Colonic mucosa (tissue), 4 donors: ENCODE measurements around the gene TTLL11. TPM values are rescaled to one million over a fixed set of nuclear protein-coding genes. Genes with fewer than 3 reads are reported as not detected.

ENCODE experiments used
- DNase-seq: peaks from one replicate; pipeline ENCODE4 v3.0.0-alpha.2; 2020
- H3K27ac ChIP-seq: fragments of 200-600 bp; one replicate; pipeline ENCODE4 v1.8.0; 2021
- H3K27me3 ChIP-seq: fragments of 200-600 bp; one replicate; pipeline ENCODE4 v1.8.0; 2021
- H3K36me3 ChIP-seq: fragments of 200-600 bp; one replicate; pipeline ENCODE4 v1.8.0; 2021
- H3K4me1 ChIP-seq: fragments of 200-600 bp; one replicate; pipeline ENCODE4 v1.8.0; 2021; ENCODE audit warnings: mild to moderate bottlenecking
- H3K4me3 ChIP-seq: fragments of 200-600 bp; one replicate; pipeline ENCODE4 v1.8.0; 2021
- H3K9ac ChIP-seq, 2 donors: one replicate each; pipeline ENCODE4 v1.7.0; 2013; ENCODE audit warnings: control low read depth in 2 of 2, low read depth in 2 of 2, low read length in 2 of 2
- H3K9me3 ChIP-seq: fragments of 200-600 bp; one replicate; pipeline ENCODE4 v1.8.0; 2021
- CTCF ChIP-seq: fragments of 200-600 bp; IDR thresholded peaks from one replicate; pipeline ENCODE4 v1.8.0; 2022; ENCODE audit warnings: antibody characterized with exemption, mild to moderate bottlenecking
- intact Hi-C: fragments of 100-400 bp; cut with DNase I; formaldehyde crosslinking; loops from one replicate; pipeline ENCODE4 v1.14.1; 2022
- total RNA-seq, 2 donors: library from RNA; stranded (reverse); fragmentation: NEBNext Ultra II Directional in 1 of 2; extraction: Animal tissue kit (Norgen Biotek cat#: 25700) in 1 of 2; gene quantifications; one replicate each; pipeline ENCODE4 v1.2.1, GENCODE V29; 2021
- donor health status: healthy.
- donor health status: DM: no; HTN: no; CAD: no.
- donor health status: DM: no; HTN: no; CAD: no.

The TTLL11 gene
- total RNA-seq, 2 donors from 2014 or later: 5.1 to 5.5 TPM

GRCh38 chr9:121966706-121967105, 126.4 kb downstream of the TTLL11 start:
- no peak for DNase-seq
- H3K9ac ChIP-seq: no peak overlapping the region

GRCh38 chr9:121963528-121963995, 129.5 kb downstream of the TTLL11 start:
- Histone ChIP-seq H3K9me3 (no peaks in the 10 kb centered on the region), H3K4me3 (no peak overlapping the region), H3K9ac (no peak overlapping the region), H3K4me1 (no peaks in the 10 kb centered on the region), H3K27ac (no peak overlapping the region), H3K27me3 (no peaks in the 10 kb centered on the region), H3K36me3 (no peaks in the 10 kb centered on the region)
- no peak for TF ChIP-seq CTCF
- intact Hi-C loops: no loop called here
- no peak for DNase-seq

More at GRCh38 chr9:121966706-121967105, 126.4 kb downstream of the TTLL11 start:
- H3K36me3 ChIP-seq: no peaks in the 10 kb centered on the region
- no peak overlapping the region for H3K4me3 ChIP-seq
- H3K4me1 ChIP-seq: no peaks in the 10 kb centered on the region
- no peak for TF ChIP-seq CTCF
- no peak overlapping the region for H3K27ac ChIP-seq
- no peaks in the 10 kb centered on the region for H3K9me3 ChIP-seq
- H3K27me3 ChIP-seq: no peaks in the 10 kb centered on the region
- intact Hi-C loops: no loop called here

GRCh38 chr9:121962421-121962820, 130.7 kb downstream of the TTLL11 start:
- intact Hi-C loops: no loop called here
- H3K4me3 ChIP-seq: no peak overlapping the region
- no peak for DNase-seq
- H3K9ac ChIP-seq: no peak overlapping the region
- H3K9me3 ChIP-seq: no peaks in the 10 kb centered on the region
- no peak overlapping the region for H3K27ac ChIP-seq
- no peaks in the 10 kb centered on the region for H3K27me3 ChIP-seq
- no peaks in the 10 kb centered on the region for H3K36me3 ChIP-seq
- no peak for TF ChIP-seq CTCF
- H3K4me1 ChIP-seq: no peaks in the 10 kb centered on the region

GRCh38 chr9:121960665-121961064, 132.4 kb downstream of the TTLL11 start:
- no peak for TF ChIP-seq CTCF
- Histone ChIP-seq H3K9me3 (no peaks in the 10 kb centered on the region), H3K4me3 (no peak overlapping the region), H3K9ac (no peak overlapping the region), H3K27ac (no peak overlapping the region), H3K36me3 (no peaks in the 10 kb centered on the region), H3K4me1 (no peaks in the 10 kb centered on the region), H3K27me3 (no peaks in the 10 kb centered on the region)
- DNase-seq: no peak
- intact Hi-C loops: no loop called here

GRCh38 chr9:121958530-121958929, 134.6 kb downstream of the TTLL11 start:
- DNase-seq: no peak
- Histone ChIP-seq H3K9ac (no peak overlapping the region), H3K4me3 (no peak overlapping the region), H3K27ac (no peak overlapping the region), H3K36me3 (no peaks in the 10 kb centered on the region), H3K27me3 (no peaks in the 10 kb centered on the region), H3K9me3 (no peaks in the 10 kb centered on the region), H3K4me1 (no peaks in the 10 kb centered on the region)
- no peak for TF ChIP-seq CTCF
- intact Hi-C loops: no loop called here
